HG03280 (cell line): Measurements from ENCODE around the gene XRCC5.
"Not testable (repeated sequence)": the region's sequence is repeated elsewhere in the genome, so short reads cannot be mapped to it uniquely, and the experiment has no call there.

ENCODE experiments used
- ATAC-seq: cut with Tn5 transposase; IDR thresholded peaks from one replicate; pipeline ENCODE4 v1.9.1; 2021; ENCODE audit warnings: mild to moderate bottlenecking, moderate library complexity; ENCODE audit not compliant: unreplicated experiment

XRCC5 gene

GRCh38 chr2:216116418-216116817 is 7.3 kb downstream of the XRCC5 start:
- ATAC-seq = no peak

- no peak for ATAC-seq
Observed at GRCh38 chr2:216117561-216118340, 8.6 kb downstream of the XRCC5 start.

- no peak for ATAC-seq
Observed at GRCh38 chr2:216118474-216118873, 9.3 kb downstream of the XRCC5 start.

GRCh38 chr2:216119146-216119545 is 10.0 kb downstream of the XRCC5 start:
- no peak for ATAC-seq

- ATAC-seq = no peak
Observed at GRCh38 chr2:216119986-216120385, 10.8 kb downstream of the XRCC5 start.

GRCh38 chr2:216121255-216121654 is 12.1 kb downstream of the XRCC5 start:
- no peak for ATAC-seq

GRCh38 chr2:216126943-216127342 is 17.8 kb downstream of the XRCC5 start:
- no peak for ATAC-seq

GRCh38 chr2:216130346-216130971 is 21.3 kb downstream of the XRCC5 start:
- no peak for ATAC-seq

- no peak for ATAC-seq
Observed at GRCh38 chr2:216131175-216131926, 22.2 kb downstream of the XRCC5 start.

GRCh38 chr2:216132585-216132984 is 23.4 kb downstream of the XRCC5 start:
- no peak for ATAC-seq

- no peak for ATAC-seq
Observed at GRCh38 chr2:216133397-216133796, 24.2 kb downstream of the XRCC5 start.

GRCh38 chr2:216134958-216135541 is 25.9 kb downstream of the XRCC5 start:
- ATAC-seq = no peak

- no peak for ATAC-seq
Observed at GRCh38 chr2:216139884-216140283, 30.7 kb downstream of the XRCC5 start.

- ATAC-seq = not testable (repeated sequence)
Observed at GRCh38 chr2:216141516-216141915, 32.4 kb downstream of the XRCC5 start.

GRCh38 chr2:216142540-216142939 is 33.4 kb downstream of the XRCC5 start:
- ATAC-seq = peak; percentile 98

GRCh38 chr2:216144372-216144771 is 35.2 kb downstream of the XRCC5 start:
- ATAC-seq = no peak

GRCh38 chr2:216144857-216145256 is 35.7 kb downstream of the XRCC5 start:
- no peak for ATAC-seq

GRCh38 chr2:216146573-216146972 is 37.4 kb downstream of the XRCC5 start:
- no peak for ATAC-seq

GRCh38 chr2:216147172-216148131 is 38.3 kb downstream of the XRCC5 start:
- no peak for ATAC-seq

GRCh38 chr2:216148983-216149382 is 39.8 kb downstream of the XRCC5 start:
- ATAC-seq = no peak
